Smooth muscle cell (in vitro differentiated cells): ENCODE data around the gene USP47. TPM values are rescaled to one million over a fixed set of nuclear protein-coding genes. Genes with fewer than 3 reads are reported as not detected.
A peak's percentile ranks its signal among the peaks of the same experiment; 100 is the strongest.

Source experiments
- DNase-seq: peaks from one replicate; lab custom pipeline; 2025; ENCODE audit not compliant: unreplicated experiment; lab: John Stamatoyannopoulos, UW
- H2AFZ ChIP-seq: fragments of 200-600 bp; sonication (generic); 2 replicates; pipeline ENCODE4 v1.6.0; 2016; ENCODE audit warnings: antibody characterized with exemption, low read depth, mild to moderate bottlenecking
- H3F3A ChIP-seq: fragments of 200-600 bp; sonication (generic); 2 replicates; pipeline ENCODE4 v1.6.0; 2017; ENCODE audit warnings: antibody characterized with exemption, low read depth
- H3K27ac ChIP-seq: fragments of 200-600 bp; sonication (generic); 2 replicates; pipeline ENCODE4 v1.5.1; 2016; ENCODE audit warnings: low read depth, mild to moderate bottlenecking
- H3K27me3 ChIP-seq: fragments of 200-600 bp; sonication (generic); 2 replicates; pipeline ENCODE4 v1.6.1; 2016; ENCODE audit warnings: low read depth, mild to moderate bottlenecking
- H3K36me3 ChIP-seq: fragments of 200-600 bp; sonication (generic); 2 replicates; pipeline ENCODE4 v1.5.1; 2016; ENCODE audit warnings: low read depth
- H3K4me1 ChIP-seq: fragments of 200-600 bp; sonication (generic); 2 replicates; pipeline ENCODE4 v1.5.1; 2016; ENCODE audit warnings: low read depth
- H3K4me2 ChIP-seq: fragments of 200-600 bp; sonication (generic); 2 replicates; pipeline ENCODE4 v1.6.0; 2016; ENCODE audit warnings: mild to moderate bottlenecking
- H3K4me3 ChIP-seq: fragments of 200-600 bp; sonication (generic); 2 replicates; pipeline ENCODE4 v1.5.1; 2016; ENCODE audit warnings: mild to moderate bottlenecking
- H3K79me2 ChIP-seq: fragments of 200-600 bp; sonication (generic); 2 replicates; pipeline ENCODE4 v1.6.0; 2016; ENCODE audit warnings: low read depth, mild to moderate bottlenecking
- H3K9ac ChIP-seq: fragments of 200-600 bp; sonication (generic); 2 replicates; pipeline ENCODE4 v1.6.0; 2016; ENCODE audit warnings: low read depth
- H3K9me3 ChIP-seq: fragments of 200-600 bp; sonication (generic); replicated peaks from 2 replicates; pipeline ENCODE4 v1.5.1; 2016; ENCODE audit warnings: low read depth
- H4K20me1 ChIP-seq: fragments of 200-600 bp; sonication (generic); 2 replicates; pipeline ENCODE4 v1.6.0; 2016; ENCODE audit warnings: low read depth
- CTCF ChIP-seq: fragments of 200-600 bp; sonication (generic); IDR thresholded peaks from 2 replicates; pipeline ENCODE4 v1.5.1; 2017; ENCODE audit warnings: borderline replicate concordance, mild to moderate bottlenecking, antibody characterized with exemption; ENCODE audit not compliant: insufficient read depth, poor library complexity, severe bottlenecking
- WGBS: methylation state at CpG from one replicate; pipeline ENCODE4 v1.1.7; 2016; ENCODE audit warnings: low lambda C conversion rate; 5-methylcytosine and 5-hydroxymethylcytosine counted together
- polyA plus RNA-seq: library from polyadenylated mRNA; unstranded; fragments of >200 nt; fragmentation: Nextera tagmentation; extraction: Ambion mirVana; gene quantifications from 2 replicates; pipeline ENCODE4 v1.2.1, GENCODE V29; 2016
- total RNA-seq: library from RNA; depleted of rRNA; stranded (reverse); fragments of >200 nt; gene quantifications from 2 replicates; pipeline ENCODE4 v1.2.3, GENCODE V29; 2014

USP47 gene
- total and polyA plus RNA-seq, 2 experiments from 2014 or later = 38.0 to 75.3 TPM

- H3K36me3 ChIP-seq = no peaks in the 10 kb centered on the region
- no peaks in the 10 kb centered on the region for H3K9me3 ChIP-seq
- no peak overlapping the region for H2AFZ ChIP-seq
- H3K4me2 ChIP-seq = peak overlapping the region; percentile 53
- no peak overlapping the region for H3K9ac ChIP-seq
- no peaks in the 10 kb centered on the region for H3K27me3 ChIP-seq
- peak overlapping the region; percentile 10 for H3K27ac ChIP-seq
- TF ChIP-seq CTCF = no peak
- H3K4me1 ChIP-seq = peaks cover 12% of the 10 kb centered on the region
- peaks cover 98% of the 10 kb centered on the region for H4K20me1 ChIP-seq
- DNase-seq = no peak
- peaks cover 100% of the 10 kb centered on the region for H3K79me2 ChIP-seq
- H3K4me3 ChIP-seq = no peak overlapping the region
- H3F3A ChIP-seq = no peaks in the 10 kb centered on the region
- WGBS = 78% methylated on average over 12 of the region's 12 CpGs
Measured at GRCh38 chr11:11860103-11860979, 18.6 kb downstream of the USP47 start.

- H4K20me1 ChIP-seq = peaks cover 98% of the 10 kb centered on the region
- TF ChIP-seq CTCF = no peak
- no peaks in the 10 kb centered on the region for H3F3A ChIP-seq
- H2AFZ ChIP-seq = no peak overlapping the region
- no peak for DNase-seq
- peaks cover 7% of the 10 kb centered on the region for H3K4me1 ChIP-seq
- no peak overlapping the region for H3K4me2 ChIP-seq
- no peaks in the 10 kb centered on the region for H3K36me3 ChIP-seq
- H3K4me3 ChIP-seq = no peak overlapping the region
- H3K27ac ChIP-seq = no peak overlapping the region
- 96% methylated on average over 2 of the region's 2 CpGs for WGBS
- no peaks in the 10 kb centered on the region for H3K9me3 ChIP-seq
- H3K27me3 ChIP-seq = no peaks in the 10 kb centered on the region
- peaks cover 100% of the 10 kb centered on the region for H3K79me2 ChIP-seq
- no peak overlapping the region for H3K9ac ChIP-seq
Measured at GRCh38 chr11:11862999-11863398, 21.2 kb downstream of the USP47 start.

- TF ChIP-seq CTCF = no peak
- Histone ChIP-seq H3K27ac (no peak overlapping the region), H2AFZ (no peak overlapping the region), H3K4me1 (peaks cover 7% of the 10 kb centered on the region), H3K9me3 (no peaks in the 10 kb centered on the region), H3K4me3 (no peak overlapping the region), H3K4me2 (no peak overlapping the region), H4K20me1 (peaks cover 98% of the 10 kb centered on the region), H3K36me3 (no peaks in the 10 kb centered on the region), H3F3A (no peaks in the 10 kb centered on the region), H3K79me2 (peaks cover 100% of the 10 kb centered on the region), H3K27me3 (no peaks in the 10 kb centered on the region), H3K9ac (no peak overlapping the region)
- no peak for DNase-seq
- WGBS = over 99% methylated on average over 3 of the region's 3 CpGs
Measured at GRCh38 chr11:11864332-11864731, 22.6 kb downstream of the USP47 start.

GRCh38 chr11:11864803-11865202 lies 23.0 kb downstream of the USP47 start:
- no peak overlapping the region for H3K4me2 ChIP-seq
- WGBS = 83% methylated on average over 1 of the region's 1 CpG
- no peaks in the 10 kb centered on the region for H3F3A ChIP-seq
- H3K4me3 ChIP-seq = no peak overlapping the region
- H3K27ac ChIP-seq = no peak overlapping the region
- H3K27me3 ChIP-seq = no peaks in the 10 kb centered on the region
- TF ChIP-seq CTCF = no peak
- DNase-seq = no peak
- H3K9ac ChIP-seq = no peak overlapping the region
- peaks cover 98% of the 10 kb centered on the region for H4K20me1 ChIP-seq
- peaks cover 100% of the 10 kb centered on the region for H3K79me2 ChIP-seq
- no peak overlapping the region for H2AFZ ChIP-seq
- H3K4me1 ChIP-seq = peaks cover 7% of the 10 kb centered on the region
- no peaks in the 10 kb centered on the region for H3K36me3 ChIP-seq
- no peaks in the 10 kb centered on the region for H3K9me3 ChIP-seq
